TTC549 (cell line): Measurements from ENCODE around the gene NPAS2.

Experiments used
- FAIRE-seq: peaks from 2 replicates; lab custom pipeline; 2012; peaks lifted over from hg19 to GRCh38; lab: Jason Lieb, UNC

The NPAS2 gene

DNA sequence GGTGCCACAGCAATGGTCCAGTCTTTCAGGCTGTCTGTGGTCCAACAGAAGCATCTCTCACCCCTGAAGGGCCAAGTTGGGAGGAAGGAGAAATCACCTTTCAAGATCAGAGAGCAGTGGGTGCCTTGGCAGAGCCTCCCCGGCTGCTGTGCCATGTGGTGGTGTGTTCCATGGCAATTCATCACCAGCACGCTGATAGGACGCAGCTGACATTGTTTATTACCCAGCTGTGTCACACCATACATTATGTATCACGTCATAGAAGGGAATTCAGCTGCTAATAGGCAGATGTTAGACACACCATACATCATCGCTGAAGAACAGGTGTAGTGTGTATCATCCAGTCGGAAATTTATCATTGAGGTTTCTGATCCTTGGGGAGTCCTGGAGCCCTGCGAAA lies 152.5 kb downstream of the NPAS2 start:
- no peak for FAIRE-seq

DNA sequence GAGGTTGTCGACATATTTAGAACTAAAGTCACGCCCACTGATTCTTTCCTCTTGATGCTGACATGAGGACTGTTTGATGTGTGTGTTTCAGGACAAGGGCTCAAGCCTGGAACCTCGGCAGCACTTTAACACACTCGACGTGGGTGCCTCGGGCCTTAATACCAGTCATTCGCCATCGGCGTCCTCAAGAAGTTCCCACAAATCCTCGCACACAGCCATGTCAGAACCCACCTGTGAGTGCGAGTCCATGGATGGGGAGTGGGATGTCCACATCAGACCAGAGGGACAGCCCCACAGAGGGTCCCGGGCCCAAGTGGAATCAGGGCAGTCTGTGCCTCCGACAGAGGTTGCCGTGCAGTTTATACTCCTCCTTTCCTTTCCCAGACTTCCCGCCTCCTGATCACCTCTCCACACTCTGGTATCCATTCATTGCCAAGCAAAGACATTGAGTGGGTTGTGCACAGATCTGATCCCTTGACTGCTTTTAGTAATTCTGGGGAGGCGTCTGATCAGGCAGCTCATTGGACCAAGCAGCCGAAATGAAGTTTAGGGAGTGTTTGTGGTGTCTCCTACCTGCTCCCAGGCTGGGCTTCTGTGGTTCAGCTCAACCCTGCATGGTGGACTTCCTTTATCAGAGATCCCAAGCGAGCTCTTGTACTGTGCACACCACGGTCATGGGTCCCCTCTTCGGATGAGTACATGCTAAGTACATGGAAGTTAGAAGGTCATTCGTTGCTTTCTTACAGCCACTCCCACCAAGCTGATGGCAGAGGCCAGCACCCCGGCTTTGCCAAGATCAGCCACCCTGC lies 155.0 kb downstream of the NPAS2 start:
- no peak for FAIRE-seq

DNA sequence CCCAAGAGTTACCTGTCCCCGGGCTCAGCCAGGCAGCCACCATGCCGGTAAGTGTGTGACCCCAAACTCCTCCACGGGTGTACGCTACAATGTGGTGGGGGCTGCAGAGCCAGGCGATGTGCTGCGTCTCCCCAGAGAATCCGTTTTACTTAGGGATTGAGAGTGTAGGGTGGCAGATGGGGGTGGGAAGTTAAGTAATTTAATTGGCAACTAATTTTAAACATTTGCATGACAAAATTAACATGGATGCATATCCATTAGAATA lies 155.5 kb downstream of the NPAS2 start:
- FAIRE-seq, result no peak

DNA sequence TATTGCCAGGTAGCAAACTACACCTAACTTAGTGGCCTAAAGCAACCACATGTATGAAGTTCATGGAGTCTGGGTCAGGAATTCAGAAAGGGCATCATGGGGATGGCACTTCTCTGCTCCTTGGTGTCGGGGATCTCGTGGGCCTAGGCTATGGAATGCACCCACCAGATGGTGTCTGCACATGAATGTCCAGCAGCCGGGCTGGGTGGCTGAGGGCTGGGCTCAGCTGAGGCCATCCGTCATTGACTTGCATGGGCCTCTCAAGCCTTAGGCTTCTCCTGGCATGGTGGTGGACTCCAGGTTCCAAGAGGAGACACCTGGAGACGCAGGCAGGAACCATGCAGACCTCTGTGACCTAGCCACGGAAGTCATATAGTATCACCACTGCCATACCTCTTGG lies 156.1 kb downstream of the NPAS2 start:
- FAIRE-seq, result no peak

DNA sequence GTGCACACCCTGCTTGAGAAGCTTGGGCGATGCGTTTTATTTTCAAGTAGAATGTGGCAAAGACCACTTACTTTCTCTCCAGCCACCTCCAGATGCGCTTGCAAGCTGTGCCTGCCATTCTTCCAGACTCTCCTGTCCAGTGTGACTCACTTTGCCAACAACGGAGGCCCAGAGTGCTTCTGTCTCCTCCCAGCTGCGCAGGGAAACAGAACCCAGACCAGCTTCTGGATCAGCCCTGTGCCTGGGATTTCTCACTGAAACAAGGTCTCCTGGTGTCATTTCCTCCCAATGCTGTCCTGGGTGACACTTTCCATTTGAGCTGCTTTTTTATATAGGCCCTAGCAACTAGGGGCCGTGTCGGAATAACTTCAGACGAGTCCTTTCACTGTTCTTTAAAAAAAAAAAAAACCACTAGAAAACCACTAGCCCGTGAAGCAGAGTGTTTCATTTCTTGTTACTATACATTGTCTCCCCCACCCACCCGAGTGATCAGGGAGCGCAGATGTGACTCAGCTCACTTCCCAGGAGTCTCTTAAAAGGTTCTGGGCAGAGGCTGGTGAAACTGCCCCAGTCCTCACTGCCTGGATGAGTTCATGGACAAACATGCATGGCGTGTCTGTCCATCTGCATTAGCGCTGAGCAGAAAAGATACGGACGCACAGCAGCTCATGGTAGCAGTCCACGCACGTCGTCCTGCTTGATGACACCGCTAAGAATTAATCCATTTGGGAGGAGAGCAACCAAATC lies 156.9 kb downstream of the NPAS2 start:
- FAIRE-seq, result no peak

DNA sequence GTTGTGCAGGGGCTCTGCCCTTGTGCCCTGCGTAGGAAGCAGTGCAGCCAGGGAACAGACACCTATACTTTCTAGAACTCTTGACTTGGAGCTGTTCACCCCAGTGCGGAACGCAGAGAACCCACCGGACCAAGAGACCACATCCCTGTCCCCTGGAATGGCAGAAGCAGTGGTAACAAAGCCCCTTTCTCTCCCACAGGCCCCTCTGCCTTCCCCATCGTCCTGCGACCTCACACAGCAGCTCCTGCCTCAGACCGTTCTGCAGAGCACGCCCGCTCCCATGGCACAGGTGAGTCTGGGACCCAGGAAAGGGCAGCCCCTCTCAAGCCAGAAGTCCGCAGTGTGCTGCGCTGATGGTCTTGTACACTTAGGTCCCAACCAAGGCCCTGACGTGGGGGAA lies 157.6 kb downstream of the NPAS2 start:
- no peak for FAIRE-seq

DNA sequence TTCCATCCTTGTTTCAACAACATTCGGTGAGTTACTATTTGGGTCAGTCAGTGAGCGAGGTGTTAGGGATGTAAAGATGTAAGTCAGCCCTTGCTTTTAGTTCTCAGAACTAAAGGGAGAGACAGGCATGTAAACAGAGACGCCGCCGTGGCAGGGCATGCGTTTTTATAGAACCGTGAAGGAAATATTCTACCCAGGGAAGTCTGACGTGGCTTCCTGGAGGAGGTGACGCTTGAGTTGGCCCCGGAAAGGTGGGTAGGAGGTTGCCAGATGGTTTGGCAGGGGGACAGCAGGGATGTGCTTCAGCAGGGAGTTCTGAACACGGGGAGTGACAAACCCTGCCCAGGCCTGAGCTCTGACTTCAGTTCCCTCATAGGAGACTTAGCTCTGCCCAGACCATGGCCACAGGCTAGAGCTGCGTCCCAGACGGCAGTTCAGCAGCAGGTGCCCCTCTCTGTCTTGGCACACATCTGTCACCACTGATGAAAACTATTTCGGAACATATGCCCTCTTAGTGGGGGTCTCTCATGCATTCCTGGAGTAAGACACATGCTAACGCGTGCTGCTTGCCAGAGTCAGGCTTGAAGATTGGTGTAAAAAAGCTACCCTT lies 158.7 kb downstream of the NPAS2 start:
- no peak for FAIRE-seq

DNA sequence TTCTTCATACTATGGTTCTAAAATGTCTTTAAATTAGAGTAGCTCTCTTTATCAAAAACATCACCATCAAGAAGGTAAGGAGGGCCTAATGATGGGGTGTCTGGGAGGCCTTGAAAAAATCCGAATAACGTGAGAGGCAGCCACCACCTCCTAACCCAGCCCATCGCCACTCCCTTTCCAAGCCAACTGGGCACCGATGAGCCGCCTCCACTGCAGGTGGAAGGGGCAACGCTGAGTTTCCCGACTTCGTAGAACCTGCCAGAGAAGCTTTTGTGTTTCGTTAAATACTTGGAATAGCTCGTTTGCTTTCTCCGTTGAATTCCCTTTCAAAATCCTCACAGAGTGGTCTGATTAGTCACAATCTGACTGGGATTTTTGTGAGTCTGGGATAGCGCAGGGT lies 160.1 kb downstream of the NPAS2 start:
- no peak for FAIRE-seq

DNA sequence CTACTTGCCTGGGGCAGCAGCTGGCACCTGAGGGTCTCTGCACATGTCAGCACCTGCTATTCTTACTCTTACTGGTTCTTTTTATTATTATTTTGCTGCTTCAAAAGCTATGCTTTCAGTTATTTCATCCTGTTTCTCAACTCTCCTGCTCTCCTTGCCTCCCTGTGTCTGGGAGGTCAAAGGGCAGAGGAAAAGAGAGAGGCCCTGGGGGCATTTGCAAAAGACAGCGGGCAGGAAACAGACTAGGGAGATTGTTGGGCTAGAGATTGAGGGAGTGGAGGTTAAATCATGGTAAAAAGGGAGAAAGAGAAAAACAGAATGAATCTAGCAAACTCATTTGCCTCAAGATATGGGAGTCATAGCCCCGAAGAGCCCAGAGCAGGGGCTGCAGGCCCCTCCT lies 161.1 kb downstream of the NPAS2 start:
- FAIRE-seq, result no peak

DNA sequence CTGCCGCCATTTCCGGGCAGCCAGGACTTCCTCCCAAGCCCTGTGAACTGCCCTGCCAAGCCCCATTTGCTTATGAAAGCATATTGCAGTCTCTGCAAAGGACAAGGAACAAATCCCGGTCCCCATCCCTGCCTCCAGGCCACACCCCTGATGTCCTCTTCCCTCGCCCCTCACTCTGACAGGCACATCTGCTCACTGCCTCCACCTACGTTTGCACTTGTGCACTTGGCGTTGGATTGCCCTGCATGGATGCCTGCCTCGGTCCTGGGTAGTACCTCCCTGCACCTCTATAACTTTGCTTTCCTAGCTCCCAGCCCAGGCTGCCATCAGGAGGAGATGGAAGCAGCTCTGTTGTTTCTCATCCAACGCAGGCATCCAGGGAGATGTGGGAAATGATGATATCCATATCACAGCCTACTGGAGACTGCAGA lies 162.5 kb downstream of the NPAS2 start:
- no peak for FAIRE-seq

DNA sequence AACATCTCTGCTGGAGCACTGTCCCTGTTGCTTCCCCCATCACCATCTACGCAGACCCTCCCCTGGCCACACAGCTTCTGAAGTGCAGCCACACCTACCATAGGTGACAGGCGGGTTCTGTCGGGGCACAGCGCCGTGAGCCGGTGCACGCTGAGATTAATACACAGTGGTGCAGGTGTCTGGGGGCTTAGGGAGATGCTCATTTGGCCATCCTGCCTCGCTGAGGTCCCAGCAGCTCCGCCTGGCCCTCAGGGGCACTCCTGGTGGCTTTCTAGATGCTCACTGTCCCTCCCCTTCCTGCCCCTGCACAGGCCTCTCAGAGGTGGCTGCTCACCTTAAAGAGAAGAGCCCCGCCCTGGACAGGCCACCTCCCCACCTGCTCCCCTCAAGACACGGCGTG lies 163.3 kb downstream of the NPAS2 start:
- no peak for FAIRE-seq

DNA sequence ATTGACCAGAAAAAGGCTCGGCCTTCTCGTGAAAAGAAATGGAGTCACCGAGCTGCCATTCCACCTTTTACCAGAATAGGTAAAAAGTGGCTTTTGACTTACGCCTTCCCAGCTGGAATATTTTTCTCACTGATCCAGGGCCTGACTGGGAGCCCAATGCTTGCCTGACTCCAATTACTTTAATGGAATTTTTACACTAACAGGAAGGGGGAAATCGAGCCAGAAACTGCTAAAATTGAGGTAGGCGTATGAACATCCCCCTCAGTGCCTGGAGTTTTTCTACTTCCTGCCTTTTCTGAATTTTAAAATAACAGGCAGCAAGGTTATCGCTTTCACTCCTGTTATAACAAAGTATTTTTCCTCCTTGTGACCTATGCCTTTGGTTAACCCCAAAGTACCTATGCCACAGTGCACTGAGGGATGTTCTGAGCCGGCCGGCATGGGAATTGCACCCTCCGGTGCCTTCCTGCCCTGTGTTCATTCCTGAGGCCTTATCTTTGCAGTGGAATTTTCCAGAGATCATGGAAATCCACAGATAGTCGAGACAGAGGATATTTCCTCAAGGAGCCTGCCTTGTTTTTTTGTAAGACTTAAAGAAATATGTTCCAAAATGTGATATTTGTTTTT lies 163.9 kb downstream of the NPAS2 start:
- no peak for FAIRE-seq

DNA sequence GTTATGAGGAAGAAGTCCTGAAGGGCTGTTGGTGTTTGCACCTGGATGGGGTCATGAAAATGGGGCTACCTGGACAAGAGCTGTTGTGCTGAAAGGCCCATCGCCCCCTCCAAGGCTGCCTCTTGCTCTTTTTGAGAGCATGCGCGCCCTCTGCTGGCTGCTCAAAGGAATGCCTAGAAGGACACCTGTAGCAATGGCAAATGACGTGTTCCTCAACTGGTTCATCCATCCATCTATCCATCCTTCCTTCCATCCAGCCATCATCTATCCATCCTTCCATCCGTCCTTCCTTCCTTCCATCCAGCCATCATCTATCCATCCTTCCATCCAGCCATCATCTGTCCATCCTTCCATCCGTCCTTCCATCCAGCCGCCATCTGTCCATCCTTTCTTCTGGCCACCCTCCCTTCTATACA lies 165.0 kb downstream of the NPAS2 start:
- FAIRE-seq, result no peak

DNA sequence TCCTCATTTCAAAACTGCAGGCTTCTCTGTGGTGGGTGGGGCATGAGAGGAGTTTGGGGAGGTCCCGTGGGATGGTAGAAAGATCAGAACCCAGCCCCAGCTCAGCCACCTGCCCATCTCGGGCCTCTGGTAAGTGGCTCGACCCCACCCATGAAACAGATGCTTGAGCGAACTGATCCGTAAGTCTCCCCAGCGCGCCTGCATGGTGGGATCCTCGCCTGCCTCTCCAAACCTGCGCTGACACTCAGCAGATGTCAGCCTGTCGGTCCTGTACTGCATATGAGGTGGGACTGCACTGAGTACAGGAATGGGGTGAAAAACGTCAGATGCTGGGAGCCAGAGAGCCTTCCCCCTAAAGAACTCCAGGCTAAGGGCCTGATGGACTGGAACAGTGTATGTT lies 166.2 kb downstream of the NPAS2 start:
- FAIRE-seq, result no peak

DNA sequence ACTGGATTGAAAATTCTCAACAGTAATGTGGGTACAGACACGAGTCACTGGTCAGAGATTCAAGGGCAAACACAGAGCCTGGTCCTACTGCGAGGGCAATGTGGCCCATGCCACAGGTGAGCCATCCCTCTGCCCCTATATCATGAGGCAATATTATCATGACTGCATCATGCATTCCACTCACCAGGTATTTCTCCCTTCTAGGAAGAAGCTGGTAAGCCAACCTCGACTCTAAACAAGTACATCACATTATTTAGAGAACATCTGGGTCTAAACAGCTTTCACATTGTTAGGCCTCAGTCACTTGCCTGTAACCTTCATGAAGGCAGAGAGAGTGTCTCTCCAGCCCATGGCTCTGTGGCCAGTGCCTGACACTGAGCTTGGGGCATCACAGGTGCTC lies 167.6 kb downstream of the NPAS2 start:
- no peak for FAIRE-seq

DNA sequence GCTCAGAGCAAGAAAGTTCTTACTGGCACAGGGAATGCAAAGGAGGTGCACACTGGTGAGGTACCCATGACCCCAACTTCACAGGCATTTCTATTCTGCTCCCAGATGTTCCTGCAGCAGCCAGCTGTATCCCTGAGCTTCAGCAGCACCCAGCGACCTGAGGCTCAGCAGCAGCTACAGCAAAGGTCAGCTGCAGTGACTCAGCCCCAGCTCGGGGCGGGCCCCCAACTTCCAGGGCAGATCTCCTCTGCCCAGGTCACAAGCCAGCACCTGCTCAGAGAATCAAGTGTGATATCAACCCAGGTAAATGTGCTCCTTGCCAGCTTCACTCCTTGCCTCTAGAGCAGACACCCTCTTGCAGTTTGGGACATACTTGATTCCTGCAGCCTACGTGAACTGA lies 168.0 kb downstream of the NPAS2 start:
- FAIRE-seq, result no peak

DNA sequence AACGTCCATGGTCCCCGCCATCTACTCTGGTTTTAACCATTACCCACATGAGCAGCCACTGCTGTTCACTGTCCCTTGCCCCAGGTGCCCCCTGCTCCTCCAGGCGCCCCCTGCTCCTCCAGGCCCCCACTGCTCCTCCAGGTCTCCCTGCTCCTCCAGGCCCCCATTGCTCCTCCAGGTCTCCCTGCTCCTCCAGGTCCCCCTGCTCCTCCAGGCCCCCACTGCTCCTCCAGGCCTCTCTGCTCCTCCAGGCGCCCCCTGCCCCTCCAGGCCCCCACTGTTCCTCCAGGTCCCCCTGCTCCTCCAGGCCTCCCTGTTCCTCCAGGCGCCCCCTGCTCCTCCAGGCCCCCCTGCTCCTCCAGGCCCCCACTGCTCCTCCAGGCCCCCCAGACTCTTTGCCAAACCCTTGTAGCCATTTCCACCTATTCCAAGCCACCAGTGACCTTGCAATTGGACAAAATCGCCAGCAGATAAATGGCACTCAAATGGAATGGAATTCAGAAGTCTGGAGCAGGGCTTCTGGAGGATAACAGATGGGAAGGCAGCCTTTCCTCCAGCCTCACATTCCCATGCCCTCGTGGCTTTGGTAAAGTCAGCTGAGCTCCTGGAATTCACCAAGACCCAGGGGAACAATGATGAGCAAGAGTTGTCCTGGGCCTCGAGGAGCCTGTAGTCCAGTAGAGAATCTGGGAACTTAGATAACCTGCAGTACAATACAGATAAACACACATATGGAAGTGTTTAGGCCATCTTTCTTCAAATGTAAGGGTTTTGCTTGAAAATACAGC lies 168.9 kb downstream of the NPAS2 start:
- no peak for FAIRE-seq

DNA sequence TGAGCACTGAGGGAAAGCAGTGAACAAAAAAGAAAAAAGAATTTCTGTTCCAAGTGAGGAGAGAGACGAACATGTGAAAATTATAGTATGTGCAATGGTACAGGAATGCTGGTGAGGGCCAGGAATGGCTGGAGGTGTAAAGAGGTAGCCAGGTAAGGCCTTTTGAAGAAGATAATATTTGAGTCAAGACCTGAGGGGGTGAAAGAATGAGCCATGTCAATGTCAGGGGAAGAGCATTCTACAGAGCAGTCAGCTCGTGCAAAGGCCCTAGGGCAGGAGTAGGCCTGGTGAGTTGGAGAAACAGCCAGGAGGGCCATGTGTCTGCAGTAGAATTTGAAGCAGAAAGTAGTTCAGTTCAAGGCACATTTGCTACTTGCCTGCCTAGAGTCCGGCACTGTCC lies 169.7 kb downstream of the NPAS2 start:
- no peak for FAIRE-seq

DNA sequence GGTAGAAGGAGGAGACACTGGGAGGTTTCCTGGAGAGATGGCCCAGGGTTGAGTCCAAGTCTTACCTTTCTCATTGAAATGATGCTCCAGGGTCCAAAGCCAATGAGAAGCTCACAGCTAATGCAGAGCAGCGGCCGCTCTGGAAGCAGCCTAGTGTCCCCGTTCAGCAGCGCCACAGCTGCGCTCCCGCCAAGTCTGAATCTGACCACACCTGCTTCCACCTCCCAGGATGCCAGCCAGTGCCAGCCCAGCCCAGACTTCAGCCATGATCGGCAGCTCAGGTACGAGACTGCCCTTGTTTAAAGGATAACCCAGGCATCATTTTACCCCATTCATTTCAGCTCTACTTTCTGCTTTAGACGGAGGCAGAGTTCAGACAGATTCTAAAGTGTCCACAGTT lies 170.2 kb downstream of the NPAS2 start:
- FAIRE-seq, result no peak

DNA sequence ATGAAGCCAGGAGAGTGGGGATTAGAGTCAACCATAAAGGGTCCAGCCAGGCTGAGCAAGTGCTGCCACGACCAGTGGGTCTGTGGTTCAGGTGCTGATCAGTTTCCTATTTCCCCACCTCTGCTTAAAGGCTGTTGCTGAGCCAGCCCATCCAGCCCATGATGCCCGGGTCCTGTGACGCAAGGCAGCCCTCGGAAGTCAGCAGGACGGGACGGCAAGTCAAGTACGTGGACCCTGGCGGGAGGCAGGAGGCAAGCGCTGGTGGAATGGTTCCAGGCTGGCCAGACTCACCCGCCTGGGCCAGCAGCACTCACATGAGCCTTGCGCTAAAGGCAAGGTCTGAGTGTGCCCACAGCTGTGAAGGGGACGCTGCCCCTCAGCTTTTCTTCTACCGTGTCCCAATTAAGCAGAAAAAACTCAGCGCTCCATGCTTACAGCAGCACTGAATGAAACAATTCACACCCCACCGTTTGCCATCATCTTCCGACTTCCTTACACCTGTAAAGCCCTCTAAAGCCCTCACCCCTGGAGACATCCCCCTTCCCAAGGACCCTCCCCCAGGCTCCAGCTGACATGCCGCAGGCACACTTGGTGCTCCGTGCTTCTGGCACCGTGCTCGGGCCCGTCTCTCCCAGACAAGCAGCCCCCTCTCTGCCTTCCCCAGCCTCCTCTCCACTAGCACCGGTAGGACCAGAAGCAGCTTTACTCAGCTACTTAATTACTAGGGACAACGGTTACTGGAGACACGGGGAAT lies 170.9 kb downstream of the NPAS2 start:
- no peak for FAIRE-seq

DNA sequence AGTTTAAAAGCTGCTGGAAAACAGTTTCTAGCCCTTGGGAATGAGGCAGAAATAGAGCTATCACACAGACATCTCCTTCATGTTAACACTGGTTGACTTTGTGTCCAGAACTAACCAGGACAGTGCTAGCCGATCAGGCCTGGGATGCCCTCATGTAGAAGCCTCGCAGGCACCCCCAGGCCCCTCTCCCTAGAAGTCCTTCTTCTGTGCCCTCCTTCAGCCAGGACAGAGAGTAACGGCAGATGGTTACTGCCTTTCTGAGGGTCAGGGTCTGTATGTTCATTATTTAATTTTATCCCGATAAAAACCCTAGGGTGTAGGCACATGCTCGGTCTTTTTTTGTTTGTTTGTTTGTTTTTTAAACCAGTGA lies 171.4 kb downstream of the NPAS2 start:
- FAIRE-seq, result no peak

DNA sequence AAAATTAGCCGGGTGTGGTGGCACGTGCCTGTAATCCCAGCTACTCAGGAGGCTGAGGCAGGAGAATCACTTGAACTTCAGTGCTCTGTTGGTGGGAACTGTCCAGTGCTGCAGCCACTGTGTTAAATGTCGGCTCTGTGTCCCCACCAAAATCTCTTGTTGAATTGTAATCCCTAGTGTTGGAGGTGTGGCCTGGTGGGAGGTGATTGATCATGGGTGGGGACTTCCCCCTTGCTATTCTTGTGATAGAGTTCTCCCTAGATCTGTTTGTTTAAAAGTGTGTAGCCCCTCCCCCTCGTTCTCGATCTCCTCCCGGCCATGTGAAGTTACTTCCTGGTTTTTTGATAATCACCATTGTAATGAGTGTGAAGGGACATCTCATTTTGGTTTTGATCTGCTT lies 172.3 kb downstream of the NPAS2 start:
- no peak for FAIRE-seq
